HFF-Myc (cell line): ENCODE results near the gene ANP32B.

Source experiments
- DNase-seq: peaks from one replicate; pipeline ENCODE4 v3.0.0-alpha.2; 2011; ENCODE audit warnings: low read depth; ENCODE audit errors: extremely low read depth
- H3K4me3 ChIP-seq: replicated peaks from 2 replicates; pipeline ENCODE4 v1.5.1; 2011; ENCODE audit warnings: low read depth, mild to moderate bottlenecking, control low read depth, low read length
- TF ChIP-seq, protein P1 (sequence below): IDR thresholded peaks from 2 replicates; pipeline ENCODE4 v1.5.1; 2012; ENCODE audit warnings: mild to moderate bottlenecking, low read depth, low read length, control low read depth; ENCODE audit errors: missing control alignments

Gene ANP32B

DNA sequence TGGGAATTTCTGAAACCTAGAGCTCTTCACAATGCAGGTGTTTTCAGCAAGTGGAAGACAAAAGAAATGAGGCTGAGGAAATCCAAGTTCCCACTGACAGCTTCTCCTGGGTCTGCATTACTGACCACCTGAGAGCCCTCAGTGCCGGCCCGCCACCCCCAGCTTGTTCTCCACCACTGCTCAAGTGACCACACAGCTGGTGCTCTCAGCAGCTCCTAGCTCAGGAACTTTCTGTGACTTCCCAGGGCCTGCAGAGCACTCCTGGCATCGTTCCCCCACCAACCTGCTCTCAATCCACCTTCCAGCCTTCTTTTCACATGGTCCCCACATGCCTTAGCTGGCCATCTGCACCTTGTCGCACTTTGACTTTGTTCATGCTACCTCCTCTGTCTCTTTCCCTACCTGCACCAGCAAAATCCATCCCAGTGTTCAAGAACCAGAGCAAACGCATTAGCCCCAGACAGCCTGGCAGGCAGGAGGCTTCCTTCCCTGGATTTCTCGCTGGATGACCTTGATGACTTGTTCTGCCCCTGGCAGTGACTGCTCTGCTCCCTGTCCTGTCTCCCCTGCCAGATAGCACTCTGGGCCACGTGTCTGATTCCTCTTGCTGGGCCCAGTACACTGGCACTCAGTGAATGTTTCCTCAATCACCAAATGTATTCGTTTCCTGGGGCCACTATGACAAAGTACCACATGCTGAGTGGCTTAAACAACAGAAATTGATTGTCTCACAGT, 38.3 kb downstream of the ANP32B start:
- no peak for DNase-seq
- no peak overlapping the region for H3K4me3 ChIP-seq
- TF ChIP-seq, protein P1, sequence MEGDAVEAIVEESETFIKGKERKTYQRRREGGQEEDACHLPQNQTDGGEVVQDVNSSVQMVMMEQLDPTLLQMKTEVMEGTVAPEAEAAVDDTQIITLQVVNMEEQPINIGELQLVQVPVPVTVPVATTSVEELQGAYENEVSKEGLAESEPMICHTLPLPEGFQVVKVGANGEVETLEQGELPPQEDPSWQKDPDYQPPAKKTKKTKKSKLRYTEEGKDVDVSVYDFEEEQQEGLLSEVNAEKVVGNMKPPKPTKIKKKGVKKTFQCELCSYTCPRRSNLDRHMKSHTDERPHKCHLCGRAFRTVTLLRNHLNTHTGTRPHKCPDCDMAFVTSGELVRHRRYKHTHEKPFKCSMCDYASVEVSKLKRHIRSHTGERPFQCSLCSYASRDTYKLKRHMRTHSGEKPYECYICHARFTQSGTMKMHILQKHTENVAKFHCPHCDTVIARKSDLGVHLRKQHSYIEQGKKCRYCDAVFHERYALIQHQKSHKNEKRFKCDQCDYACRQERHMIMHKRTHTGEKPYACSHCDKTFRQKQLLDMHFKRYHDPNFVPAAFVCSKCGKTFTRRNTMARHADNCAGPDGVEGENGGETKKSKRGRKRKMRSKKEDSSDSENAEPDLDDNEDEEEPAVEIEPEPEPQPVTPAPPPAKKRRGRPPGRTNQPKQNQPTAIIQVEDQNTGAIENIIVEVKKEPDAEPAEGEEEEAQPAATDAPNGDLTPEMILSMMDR: no peak

DNA sequence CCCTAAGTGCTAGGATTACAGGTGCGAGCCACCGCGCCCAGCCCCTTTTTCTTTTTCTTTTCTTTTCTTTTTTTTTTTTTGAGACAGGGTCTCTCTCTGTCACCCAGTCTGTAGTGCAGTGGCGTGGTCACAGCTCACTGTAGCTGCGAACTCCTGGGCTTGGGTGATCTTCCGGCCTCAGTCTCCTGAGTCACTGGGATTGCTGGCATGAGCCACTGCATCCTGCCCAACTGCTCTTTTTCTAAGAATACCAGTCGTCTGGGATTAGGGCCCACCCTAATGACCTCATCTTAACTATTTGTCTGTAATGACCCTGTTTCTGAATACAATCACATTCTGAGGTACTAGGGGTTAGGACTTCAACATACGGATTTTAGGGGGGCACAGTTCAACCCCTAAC, 39.3 kb downstream of the ANP32B start:
- no peak overlapping the region for H3K4me3 ChIP-seq
- TF ChIP-seq, protein P1: no peak
- no peak for DNase-seq

DNA sequence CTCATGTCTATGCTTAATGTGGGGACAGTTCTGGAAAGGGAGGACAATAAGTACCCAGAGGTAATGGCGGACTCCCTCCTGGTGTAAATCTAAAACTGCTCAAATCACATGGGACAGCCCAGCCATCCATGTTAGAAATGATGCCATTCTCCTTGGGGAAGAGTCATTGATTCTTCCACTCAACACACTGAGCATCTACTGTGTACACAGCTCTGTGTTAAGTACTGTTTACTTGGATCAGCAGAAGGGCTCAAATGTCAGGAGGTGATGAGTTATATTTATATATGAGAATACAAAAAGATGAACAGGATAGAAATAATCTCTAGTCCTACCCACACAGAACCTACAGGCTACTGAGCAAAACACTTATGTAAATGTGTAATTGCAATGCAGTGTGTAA, 41.6 kb downstream of the ANP32B start:
- TF ChIP-seq, protein P1: no peak
- no peak for DNase-seq

DNA sequence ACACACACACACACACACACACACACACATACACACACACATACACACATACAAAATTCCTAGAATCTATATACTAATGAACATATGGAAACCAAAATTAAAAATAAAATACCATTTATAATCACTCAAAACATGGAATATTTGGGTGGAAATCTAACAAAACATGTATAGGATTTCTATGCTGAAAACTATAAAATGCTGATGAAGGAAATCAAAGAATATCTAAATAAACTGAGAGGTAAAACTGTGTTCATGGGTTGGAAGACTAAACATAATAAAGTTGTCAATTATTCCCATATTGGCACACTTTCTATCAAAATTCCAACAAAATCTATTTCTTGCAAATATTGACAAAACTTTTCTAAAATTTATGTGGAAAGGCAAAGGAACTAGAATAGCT, 48.0 kb downstream of the ANP32B start:
- DNase-seq: no peak
- TF ChIP-seq, protein P1: no peak
- no peak overlapping the region for H3K4me3 ChIP-seq

More for the DNA sequence above, 41.6 kb downstream of the ANP32B start:
- no peak overlapping the region for H3K4me3 ChIP-seq

DNA sequence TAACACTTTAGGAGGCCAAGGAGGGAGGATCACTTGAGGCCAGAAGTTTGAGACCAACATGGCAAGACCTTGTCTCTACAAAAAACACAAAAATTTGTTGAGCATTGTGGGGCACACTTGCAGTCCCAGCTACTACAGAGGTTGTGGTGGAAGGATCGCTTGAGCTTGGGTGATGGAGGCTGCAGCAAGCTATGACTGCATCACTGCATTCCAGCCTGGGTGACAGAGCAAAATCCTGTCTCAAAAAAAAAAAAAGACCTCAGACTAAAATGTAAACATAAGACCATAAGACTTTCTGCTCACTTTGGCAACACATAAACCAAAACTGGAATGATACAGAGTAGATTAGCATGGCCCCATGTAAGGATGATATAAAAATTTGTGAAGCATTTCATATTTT, 48.8 kb downstream of the ANP32B start:
- no peak for DNase-seq
- no peak overlapping the region for H3K4me3 ChIP-seq
- TF ChIP-seq, protein P1: no peak

DNA sequence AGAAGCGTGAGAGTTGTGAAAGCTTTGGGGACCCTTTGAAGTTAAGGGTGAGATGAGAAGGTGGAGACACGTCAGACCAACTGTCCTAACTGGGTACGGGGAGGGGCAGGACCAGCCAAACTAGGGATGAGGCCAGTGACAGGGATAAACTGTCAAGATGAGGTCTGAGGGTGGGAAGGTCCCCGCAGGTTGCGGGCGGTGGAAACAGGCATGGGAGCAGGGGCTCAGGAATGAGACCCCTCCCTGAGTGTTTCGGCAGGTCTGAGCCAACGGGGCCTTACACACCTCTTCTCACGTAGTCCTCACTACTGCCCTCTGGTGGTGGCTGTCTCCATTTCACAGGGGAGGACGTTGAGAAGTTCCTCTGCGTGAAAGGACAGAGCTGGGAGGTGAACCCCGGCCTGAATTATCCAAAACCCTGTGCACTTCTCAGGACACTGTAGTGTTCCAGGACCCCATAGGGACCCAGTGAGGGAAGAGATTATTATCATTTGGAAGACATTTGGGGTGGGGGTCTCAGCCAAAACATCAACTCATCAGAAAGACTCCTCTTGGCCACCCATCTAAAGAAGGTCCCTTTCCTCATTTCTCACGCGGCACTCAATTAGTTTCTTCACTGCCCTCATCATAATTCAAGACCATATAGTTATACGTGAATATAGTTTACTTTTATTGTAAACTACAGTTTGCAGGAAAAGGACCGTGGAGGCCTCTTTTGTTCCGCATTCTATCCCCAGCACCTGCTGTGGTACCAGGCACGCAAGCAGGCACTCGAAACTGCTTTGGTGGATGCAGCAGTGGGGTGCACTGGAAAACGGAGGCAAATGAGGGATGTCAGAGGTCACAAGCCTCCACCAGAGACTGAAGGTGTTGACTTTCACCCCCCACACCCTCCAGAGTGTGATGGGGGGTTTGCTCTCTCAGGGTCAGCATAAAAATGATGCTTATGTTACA, 51.7 kb downstream of the ANP32B start:
- H3K4me3 ChIP-seq: no peak overlapping the region
- peak; percentile 65 for DNase-seq
- TF ChIP-seq, protein P1: peak; percentile 79
